HG03108 (cell line): ENCODE data around the gene CCDC87.
"Not testable (repeated sequence)": the region's sequence is repeated elsewhere in the genome, so short reads cannot be mapped to it uniquely, and the experiment has no call there.

Experiments used
- ATAC-seq: cut with Tn5 transposase; IDR thresholded peaks from one replicate; pipeline ENCODE4 v1.9.1; 2021; ENCODE audit warnings: moderate library complexity; ENCODE audit not compliant: unreplicated experiment

The CCDC87 gene

DNA sequence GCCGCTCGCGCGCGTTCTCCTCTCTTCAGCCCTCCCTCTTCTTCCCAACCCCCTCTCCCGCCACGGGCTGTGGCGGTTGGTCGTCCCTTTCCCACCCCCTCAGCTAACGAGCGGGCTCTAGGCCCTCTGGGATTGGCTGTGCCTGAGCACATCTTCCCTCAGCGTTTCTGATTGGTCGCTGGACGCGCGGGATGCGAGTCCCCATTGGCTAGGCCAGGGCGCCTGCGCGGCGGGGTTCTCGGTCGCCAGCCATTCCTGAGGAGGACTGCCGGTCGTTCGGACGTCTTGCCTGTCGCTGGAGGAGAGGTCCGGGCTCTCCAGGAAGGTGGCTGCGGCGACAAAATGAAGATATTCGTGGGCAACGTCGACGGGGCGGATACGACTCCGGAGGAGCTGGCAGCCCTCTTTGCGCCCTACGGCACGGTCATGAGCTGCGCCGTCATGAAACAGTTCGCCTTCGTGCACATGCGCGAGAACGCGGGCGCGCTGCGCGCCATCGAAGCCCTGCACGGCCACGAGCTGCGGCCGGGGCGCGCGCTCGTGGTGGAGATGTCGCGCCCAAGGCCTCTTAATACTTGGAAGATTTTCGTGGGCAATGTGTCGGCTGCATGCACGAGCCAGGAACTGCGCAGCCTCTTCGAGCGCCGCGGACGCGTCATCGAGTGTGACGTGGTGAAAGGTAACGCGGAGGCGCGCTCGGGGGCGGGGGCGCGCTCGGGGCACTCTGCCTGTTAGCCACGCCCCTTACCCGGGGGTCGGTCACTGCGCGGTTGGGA, 23.7 kb upstream of the CCDC87 start, which contains the start of gene RBM14:
Gene RBM14 (plus strand): TSS at position 252 of the 776 bp plus-strand sequence. CDS start 91 bp downstream, at position 343.
- peak; percentile 94 for ATAC-seq

DNA sequence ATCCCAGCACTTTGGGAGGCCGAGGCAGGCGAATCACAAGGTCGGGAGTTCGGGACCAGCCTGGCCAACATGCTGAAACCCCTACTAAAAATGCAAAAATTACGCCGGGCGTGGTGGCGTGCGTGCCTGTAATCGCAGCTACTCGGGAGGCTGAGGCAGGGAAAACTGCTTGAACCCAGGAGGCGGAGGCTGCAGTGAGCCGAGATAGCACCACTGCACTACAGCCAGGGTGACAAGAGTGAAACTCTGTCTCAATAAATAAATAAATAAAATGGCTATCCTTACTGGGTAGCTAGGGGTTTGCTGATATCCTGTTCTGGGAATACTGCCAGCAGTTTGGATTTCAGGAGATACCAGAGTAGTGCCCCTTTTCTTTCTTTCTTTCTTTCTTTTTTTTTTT, 21.2 kb upstream of the CCDC87 start:
- no peak for ATAC-seq

DNA sequence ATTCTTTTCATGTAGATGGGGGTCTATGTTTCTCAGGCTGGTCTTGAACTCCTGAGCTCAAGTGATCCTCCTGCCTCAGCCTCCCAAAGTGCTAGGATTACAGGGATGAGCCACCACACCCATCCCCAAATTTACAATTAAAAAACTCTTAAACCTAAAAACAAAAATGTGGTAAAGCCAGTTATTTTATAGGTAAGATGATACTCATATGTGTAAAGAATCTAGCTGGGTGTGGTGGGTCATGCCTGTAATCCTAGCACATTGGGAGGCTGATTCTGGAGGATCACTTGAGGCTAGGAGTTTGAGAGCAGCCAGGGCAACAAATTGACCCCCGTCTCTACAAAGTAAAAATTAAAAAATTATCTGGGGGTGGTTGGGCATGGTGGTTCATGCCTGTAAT, 19.6 kb upstream of the CCDC87 start:
- ATAC-seq = no peak

DNA sequence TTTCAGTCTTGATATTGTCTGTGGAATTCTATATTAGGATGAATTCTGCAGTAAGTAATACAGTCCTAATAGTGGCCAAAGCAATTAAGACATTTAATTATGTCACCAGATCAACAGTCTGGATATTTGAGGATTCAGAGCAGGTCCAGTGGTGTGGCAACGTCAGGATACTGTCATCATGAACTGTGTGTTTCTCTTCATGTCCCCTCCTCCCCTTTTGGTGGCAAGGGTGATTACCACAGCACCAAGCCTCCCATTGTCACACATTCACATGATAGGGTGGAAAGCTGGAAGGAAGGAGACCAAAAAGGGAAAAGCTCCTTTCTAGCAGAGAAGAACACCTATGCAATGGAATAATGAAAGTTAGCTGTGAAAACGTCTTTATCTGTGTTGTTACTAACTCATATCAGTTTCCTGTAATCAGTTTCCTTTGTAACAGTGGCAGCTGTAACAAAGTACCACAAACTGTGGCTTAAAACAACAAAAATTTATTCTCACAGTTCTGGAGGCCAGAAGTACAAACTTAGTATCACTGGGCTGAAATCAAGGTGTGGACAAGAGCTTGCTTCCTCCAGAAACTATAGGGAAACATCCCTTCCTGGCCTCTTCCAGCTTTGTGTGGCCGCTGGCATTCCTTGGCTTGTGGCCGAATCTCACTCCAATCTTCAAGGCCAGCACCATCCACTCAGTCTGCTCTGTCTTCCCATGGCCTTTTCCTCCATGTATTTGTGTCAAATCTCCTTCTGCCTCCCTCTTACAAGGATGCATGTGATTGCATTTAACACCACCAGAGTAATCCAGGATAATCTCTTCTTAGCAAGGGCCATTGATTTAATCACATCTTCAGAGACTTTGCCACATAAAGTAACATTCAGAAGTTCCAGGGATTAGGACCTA, 17.1 kb upstream of the CCDC87 start:
- ATAC-seq = no peak

- ATAC-seq = no peak
Measured at GRCh38 chr11:66607126-66607834, 14.4 kb upstream of the CCDC87 start.

DNA sequence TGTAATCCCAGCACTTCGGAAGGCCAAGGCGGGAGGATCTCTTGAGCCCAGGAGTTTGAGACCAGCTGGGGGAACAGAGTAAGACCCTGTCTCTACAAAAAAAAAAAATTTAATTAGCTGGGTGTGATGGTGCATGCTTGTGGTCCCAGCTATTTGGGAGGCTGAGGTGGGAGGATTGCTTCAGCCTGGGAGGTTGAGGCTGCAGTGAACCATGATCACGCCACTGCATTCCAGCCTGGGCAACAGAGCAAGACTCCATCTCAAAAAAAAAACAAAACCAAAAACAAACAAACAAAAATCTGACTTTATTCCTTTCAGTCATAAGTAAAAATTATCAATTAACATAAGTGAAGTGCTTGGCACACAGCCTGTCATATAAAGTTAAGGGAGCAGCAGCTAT, 13.7 kb upstream of the CCDC87 start:
- ATAC-seq = not testable (repeated sequence)

DNA sequence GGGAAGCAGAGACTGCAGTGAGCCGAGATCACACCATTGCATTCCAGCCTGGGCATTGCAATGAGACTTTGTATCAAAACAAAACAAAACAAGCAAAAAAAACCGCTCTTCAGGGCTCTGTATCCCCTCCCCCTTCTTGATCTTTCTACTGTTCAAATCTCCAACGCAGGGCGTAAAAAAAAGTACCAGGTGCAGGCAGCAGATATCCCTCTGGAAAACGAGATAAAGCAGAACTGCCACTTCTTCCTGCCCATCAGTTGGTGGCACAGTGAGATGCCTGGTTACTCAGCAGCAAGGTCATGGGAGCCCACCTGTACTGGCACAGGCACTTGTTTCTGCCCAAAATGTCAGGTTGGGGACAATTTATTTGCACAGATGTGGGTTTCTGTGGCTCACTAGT, 11.3 kb upstream of the CCDC87 start:
- no peak for ATAC-seq

- no peak for ATAC-seq
Measured at GRCh38 chr11:66603072-66603471, 10.2 kb upstream of the CCDC87 start.

GRCh38 chr11:66600631-66601233, 7.9 kb upstream of the CCDC87 start:
- no peak for ATAC-seq

- ATAC-seq = no peak
Measured at GRCh38 chr11:66600219-66600618, 7.4 kb upstream of the CCDC87 start.

DNA sequence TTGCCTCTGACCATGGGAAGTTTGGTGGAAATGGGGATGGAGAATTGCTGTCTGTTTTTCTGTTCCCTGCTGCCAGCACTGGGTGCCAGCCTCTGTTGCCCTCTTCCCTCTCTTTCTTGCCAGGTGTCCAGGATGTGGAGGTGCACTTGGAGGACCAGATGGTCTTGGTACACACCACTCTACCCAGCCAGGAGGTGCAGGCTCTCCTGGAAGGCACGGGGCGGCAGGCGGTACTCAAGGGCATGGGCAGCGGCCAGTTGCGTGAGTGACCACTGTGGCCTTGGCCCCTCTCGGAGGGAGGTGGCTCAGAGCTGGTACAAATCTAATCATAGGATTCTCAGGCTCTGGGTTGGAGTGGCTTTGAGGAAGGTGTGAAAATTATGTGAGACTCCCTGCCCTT, 6.1 kb upstream of the CCDC87 start:
- no peak for ATAC-seq

DNA sequence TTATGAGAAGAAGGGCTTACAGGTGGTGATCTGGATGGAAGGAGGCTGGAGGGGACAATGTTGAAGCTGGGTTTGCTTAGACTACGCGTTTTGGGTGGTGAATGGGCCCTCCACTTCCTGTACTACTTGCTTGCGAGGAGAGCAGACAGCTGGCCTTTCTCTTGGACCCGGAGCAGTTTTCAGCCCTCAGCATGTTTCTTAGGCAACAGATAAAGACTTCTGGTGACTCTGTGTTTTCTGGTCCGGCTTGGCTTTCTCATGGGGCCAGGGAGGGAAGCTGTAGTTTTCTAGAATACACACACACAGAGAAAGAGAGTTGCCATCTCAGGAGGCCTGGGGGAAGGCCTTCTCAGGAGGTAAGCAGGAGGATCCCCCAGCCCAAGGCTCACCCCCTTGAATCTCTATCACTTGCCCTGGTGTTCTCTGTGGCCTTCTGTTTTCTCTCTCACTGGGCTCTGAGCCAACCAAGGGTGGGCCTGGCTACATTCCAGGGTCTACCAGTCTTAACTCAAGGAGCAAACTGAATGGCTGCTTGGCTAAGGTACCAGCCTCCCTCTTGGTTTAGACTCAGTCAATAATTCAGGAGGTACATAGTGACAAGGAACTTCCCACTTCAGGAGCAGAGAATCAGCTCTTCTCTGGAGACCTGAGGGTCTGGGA, 2.5 kb upstream of the CCDC87 start:
- no peak for ATAC-seq

- ATAC-seq = no peak
Measured at GRCh38 chr11:66593650-66594049, 787 bp upstream of the CCDC87 start.

DNA sequence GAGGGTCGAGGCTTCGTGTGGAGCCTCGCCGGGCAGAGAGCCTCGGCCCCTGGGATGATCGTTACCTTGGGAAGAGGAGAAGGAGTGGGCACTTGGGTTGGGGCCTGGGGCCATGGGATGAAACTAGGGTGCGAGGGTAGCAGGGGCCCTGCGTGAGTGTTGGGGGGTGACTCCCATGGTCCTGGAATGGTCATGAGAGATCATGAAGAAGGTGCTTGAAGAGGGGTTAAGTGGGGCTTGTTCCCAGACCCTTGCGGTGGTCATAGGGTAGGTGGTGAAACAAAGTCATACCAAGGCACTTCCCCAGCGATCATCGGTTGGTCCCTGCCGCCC, 406 bp upstream of the CCDC87 start:
- no peak for ATAC-seq

DNA sequence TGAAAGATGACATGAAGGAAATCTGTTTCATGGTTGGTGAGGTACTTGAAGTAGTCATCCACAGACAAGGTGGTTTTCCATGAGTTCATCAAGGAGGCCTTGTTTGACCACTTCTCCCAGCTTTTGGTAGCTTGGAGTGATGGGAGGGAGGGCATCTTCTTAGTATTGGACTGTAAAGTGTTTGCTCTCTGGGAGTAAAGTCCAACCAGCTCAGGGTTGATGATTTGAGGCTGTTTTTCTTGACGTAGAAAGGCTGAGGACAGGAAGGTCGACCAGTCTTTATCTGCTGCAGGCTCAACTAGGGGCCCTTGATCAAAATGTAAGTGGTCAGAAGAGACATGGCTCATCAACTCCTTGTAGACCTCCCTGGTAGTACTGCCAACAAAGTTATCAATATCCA, 1.7 kb downstream of the CCDC87 start:
- ATAC-seq = no peak

DNA sequence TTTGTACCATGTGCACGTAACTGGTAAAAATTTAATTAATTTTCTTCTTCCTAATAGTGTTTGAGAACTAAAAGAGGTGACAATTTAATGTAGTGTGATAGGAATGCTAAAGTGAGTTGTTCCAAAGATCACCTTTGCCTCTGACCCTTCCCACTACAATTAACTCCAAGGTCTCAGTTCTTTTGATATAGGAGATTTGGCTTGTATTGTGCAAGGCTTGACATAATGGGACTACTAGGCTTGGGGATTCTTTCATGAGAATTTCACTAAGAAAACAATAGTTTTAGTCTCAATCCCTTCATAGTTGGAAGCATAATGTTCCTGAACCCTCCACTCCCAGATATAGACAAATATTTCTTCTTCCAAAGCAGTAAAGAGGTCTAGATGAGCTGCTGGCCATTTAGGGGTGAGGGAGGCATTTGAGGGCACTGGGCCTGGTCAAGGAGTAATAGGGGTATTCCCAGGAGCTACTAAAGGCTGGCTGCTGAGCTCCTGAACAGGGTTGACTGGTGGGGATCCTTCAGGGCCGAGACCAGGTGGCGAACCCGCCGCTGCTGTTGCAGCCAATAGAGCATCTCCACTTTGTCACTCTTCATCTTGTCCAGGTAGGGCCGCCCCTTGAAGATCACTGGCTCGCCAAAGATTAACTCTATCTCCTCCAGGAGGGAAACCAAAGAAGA, 2.7 kb downstream of the CCDC87 start:
- no peak for ATAC-seq

- not testable (repeated sequence) for ATAC-seq
Measured at GRCh38 chr11:66589315-66589714, 3.5 kb downstream of the CCDC87 start.

DNA sequence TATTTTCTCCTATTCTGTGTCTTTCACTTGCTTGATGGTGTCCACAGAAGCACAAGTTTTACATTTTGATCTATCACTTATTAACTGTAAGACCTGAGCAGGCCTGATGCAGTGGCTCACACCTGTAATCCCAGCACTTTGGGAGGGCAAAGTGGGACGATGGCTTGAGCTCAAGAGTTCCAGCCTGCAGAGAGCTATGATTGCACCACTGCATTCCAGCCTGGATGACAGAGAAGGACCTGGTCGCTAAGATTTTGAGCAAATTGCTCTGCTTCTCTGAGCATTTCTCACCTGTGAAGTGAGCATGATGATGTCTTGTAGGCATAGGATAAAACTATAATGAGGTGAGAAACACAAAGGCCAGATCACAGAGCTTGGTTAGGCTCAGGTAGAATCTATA, 6.7 kb downstream of the CCDC87 start:
- no peak for ATAC-seq

DNA sequence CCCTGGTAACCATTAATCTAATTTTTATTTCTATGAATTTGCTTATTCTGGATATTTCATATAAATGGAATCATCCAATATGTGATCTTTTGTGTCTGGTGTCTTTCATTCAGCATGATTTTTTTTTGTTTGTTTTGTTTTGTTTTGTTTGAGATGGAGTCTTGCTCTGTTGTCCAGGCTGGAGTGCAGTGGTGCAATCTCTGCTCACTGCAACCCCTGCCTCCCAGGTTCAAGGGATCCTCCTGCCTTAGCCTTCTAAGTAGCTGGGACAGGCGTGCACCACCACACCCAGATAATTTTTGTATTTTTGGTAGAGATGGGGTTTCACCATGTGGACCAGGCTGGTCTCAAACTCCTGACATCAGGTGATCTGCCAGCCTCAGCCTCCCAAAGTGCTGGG, 7.4 kb downstream of the CCDC87 start:
- not testable (repeated sequence) for ATAC-seq

- not testable (repeated sequence) for ATAC-seq
Measured at GRCh38 chr11:66582565-66583147, 10.2 kb downstream of the CCDC87 start.
